ENCODE measurements around the gene RFWD3. TPM values are rescaled to one million over a fixed set of nuclear protein-coding genes. Genes with fewer than 3 reads are reported as not detected.

The RFWD3 gene
- total and polyA plus RNA-seq, 2 experiments from 2014 or later = 12.8 to 12.9 TPM

GRCh38 chr16:74660383-74660782 lies 6.3 kb downstream of the RFWD3 start:
- Histone ChIP-seq H3K4me2 (no peak overlapping the region), H3K36me3 (replicated peaks; ENCODE audit: insufficient read depth, low read depth) (no peaks in the 10 kb centered on the region), H3K27me3 (no peaks in the 10 kb centered on the region), H3K4me3 (no peak overlapping the region), H3K9me3 (ENCODE audit: low read depth) (no peaks in the 10 kb centered on the region), H3K79me2 (peaks cover 84% of the 10 kb centered on the region), H3K27ac (no peak overlapping the region), H3K9me2 (replicated peaks; ENCODE audit: insufficient read depth) (no peaks in the 10 kb centered on the region), H4K20me1 (ENCODE audit: insufficient read depth, poor library complexity, severe bottlenecking) (no peaks in the 10 kb centered on the region), H2AFZ (no peak overlapping the region), H3K4me1 (ENCODE audit: insufficient read depth) (no peaks in the 10 kb centered on the region)
- 96% methylated on average over 4 of the region's 4 CpGs for WGBS (ENCODE audit: low lambda C conversion rate, missing lambda C conversion rate)
- DNase-seq (ENCODE audit: low spot score) = no peak
- no peak for TF ChIP-seq EZH2 (IDR thresholded peaks at IDR 0.05; ENCODE audit: borderline replicate concordance)
- no peak for TF ChIP-seq EZH2phosphoT487 (IDR thresholded peaks at IDR 0.05; ENCODE audit: low read depth, severe bottlenecking, unreplicated experiment)
- TF ChIP-seq, protein P1, sequence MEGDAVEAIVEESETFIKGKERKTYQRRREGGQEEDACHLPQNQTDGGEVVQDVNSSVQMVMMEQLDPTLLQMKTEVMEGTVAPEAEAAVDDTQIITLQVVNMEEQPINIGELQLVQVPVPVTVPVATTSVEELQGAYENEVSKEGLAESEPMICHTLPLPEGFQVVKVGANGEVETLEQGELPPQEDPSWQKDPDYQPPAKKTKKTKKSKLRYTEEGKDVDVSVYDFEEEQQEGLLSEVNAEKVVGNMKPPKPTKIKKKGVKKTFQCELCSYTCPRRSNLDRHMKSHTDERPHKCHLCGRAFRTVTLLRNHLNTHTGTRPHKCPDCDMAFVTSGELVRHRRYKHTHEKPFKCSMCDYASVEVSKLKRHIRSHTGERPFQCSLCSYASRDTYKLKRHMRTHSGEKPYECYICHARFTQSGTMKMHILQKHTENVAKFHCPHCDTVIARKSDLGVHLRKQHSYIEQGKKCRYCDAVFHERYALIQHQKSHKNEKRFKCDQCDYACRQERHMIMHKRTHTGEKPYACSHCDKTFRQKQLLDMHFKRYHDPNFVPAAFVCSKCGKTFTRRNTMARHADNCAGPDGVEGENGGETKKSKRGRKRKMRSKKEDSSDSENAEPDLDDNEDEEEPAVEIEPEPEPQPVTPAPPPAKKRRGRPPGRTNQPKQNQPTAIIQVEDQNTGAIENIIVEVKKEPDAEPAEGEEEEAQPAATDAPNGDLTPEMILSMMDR (IDR thresholded peaks at IDR 0.05; ENCODE audit: poor library complexity) = no peak

- H3K36me3 ChIP-seq (replicated peaks; ENCODE audit: insufficient read depth, low read depth) = no peaks in the 10 kb centered on the region
- DNase-seq (ENCODE audit: low spot score) = no peak
- peaks cover 74% of the 10 kb centered on the region for H3K79me2 ChIP-seq
- H3K27me3 ChIP-seq = no peaks in the 10 kb centered on the region
- H4K20me1 ChIP-seq (ENCODE audit: insufficient read depth, poor library complexity, severe bottlenecking) = peaks cover 3% of the 10 kb centered on the region
- no peak overlapping the region for H2AFZ ChIP-seq
- 98% methylated on average over 2 of the region's 2 CpGs for WGBS (ENCODE audit: low lambda C conversion rate, missing lambda C conversion rate)
- H3K4me2 ChIP-seq = no peak overlapping the region
- no peak overlapping the region for H3K27ac ChIP-seq
- no peaks in the 10 kb centered on the region for H3K9me3 ChIP-seq (ENCODE audit: low read depth)
- no peak overlapping the region for H3K4me3 ChIP-seq
- no peak for TF ChIP-seq EZH2phosphoT487 (IDR thresholded peaks at IDR 0.05; ENCODE audit: low read depth, severe bottlenecking, unreplicated experiment)
- TF ChIP-seq, protein P1 (IDR thresholded peaks at IDR 0.05; ENCODE audit: poor library complexity) = no peak
- no peak for TF ChIP-seq EZH2 (IDR thresholded peaks at IDR 0.05; ENCODE audit: borderline replicate concordance)
- H3K4me1 ChIP-seq (ENCODE audit: insufficient read depth) = no peaks in the 10 kb centered on the region
- H3K9me2 ChIP-seq (replicated peaks; ENCODE audit: insufficient read depth) = no peaks in the 10 kb centered on the region
Measured at GRCh38 chr16:74659041-74659440, 7.6 kb downstream of the RFWD3 start.

DNA sequence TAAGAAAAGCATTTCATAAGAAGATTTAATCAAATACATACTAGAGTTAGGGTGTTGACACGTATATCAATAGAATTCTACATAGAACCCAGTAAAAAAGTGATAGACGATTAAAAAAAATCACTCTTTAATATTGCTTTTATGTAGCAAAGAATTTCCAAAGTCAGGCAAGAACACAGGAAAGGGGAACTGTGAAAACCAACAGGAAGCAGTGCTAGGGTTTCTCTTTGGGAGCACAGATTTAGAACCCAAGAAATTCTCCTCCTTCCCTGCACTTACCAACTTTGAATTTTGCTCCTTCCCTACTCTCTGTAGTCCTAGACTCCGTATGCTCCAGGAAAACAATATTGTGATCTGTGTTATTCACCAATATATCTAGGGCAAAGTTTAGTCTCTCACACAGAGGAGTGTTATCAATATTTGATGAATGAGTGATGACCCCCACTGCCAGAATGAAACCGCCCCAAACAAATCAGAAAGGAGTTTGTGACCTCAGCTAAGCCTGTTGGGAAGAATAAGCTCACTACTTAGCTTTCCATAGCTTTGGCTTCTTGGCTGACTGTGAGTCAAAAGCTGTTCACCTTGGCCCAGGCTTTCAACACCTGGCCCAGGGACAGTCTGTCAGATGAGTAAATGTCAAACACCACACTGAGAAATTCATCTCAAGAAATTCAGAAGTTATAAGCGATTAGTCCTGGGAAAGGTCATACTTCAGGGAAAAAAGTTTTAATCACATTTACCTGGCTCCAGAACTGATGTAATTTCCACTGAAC lies 8.6 kb downstream of the RFWD3 start:
- Histone ChIP-seq H3K4me2 (no peak overlapping the region), H3K4me3 (no peak overlapping the region), H3K9me3 (ENCODE audit: low read depth) (no peaks in the 10 kb centered on the region), H3K4me1 (ENCODE audit: insufficient read depth) (no peaks in the 10 kb centered on the region), H3K27ac (no peak overlapping the region), H3K27me3 (no peaks in the 10 kb centered on the region), H2AFZ (no peak overlapping the region), H3K79me2 (peaks cover 67% of the 10 kb centered on the region), H3K36me3 (replicated peaks; ENCODE audit: insufficient read depth, low read depth) (no peaks in the 10 kb centered on the region), H3K9me2 (replicated peaks; ENCODE audit: insufficient read depth) (no peaks in the 10 kb centered on the region), H4K20me1 (ENCODE audit: insufficient read depth, poor library complexity, severe bottlenecking) (peaks cover 3% of the 10 kb centered on the region)
- WGBS (ENCODE audit: low lambda C conversion rate, missing lambda C conversion rate) = 77% methylated on average over 5 of the region's 5 CpGs
- DNase-seq (ENCODE audit: low spot score) = no peak
- no peak for TF ChIP-seq EZH2phosphoT487 (IDR thresholded peaks at IDR 0.05; ENCODE audit: low read depth, severe bottlenecking, unreplicated experiment)
- TF ChIP-seq, protein P1 (IDR thresholded peaks at IDR 0.05; ENCODE audit: poor library complexity) = no peak
- TF ChIP-seq EZH2 (IDR thresholded peaks at IDR 0.05; ENCODE audit: borderline replicate concordance) = no peak
